IPS-20b (cell line): ENCODE measurements around the gene EPS8L1.

Source experiments
- H3K27ac ChIP-seq: one replicate; pipeline ENCODE4 v1.5.1; 2013; ENCODE audit warnings: low read length
- H3K27me3 ChIP-seq: 2 replicates; pipeline ENCODE4 v1.6.1; 2013; ENCODE audit warnings: mild to moderate bottlenecking, low read length, inconsistent platforms; ENCODE audit not compliant: insufficient read depth
- H3K36me3 ChIP-seq: 2 replicates; pipeline ENCODE4 v1.6.1; 2013; ENCODE audit warnings: low read depth, mild to moderate bottlenecking, inconsistent platforms, low read length, moderate library complexity; ENCODE audit not compliant: insufficient read depth
- H3K4me1 ChIP-seq: 2 replicates; pipeline ENCODE4 v1.6.1; 2013; ENCODE audit warnings: mild to moderate bottlenecking, control low read depth, inconsistent platforms, low read length, moderate library complexity; ENCODE audit not compliant: insufficient read depth
- H3K4me3 ChIP-seq: 2 replicates; pipeline ENCODE4 v1.5.1; 2013; ENCODE audit warnings: mild to moderate bottlenecking, low read length, inconsistent platforms
- H3K9ac ChIP-seq: 2 replicates; pipeline ENCODE4 v1.6.1; 2013; ENCODE audit warnings: low read depth, mild to moderate bottlenecking, inconsistent platforms, low read length, moderate library complexity
- H3K9me3 ChIP-seq: 2 replicates; pipeline ENCODE4 v1.6.1; 2013; ENCODE audit warnings: mild to moderate bottlenecking, low read depth, low read length, inconsistent platforms; ENCODE audit not compliant: insufficient read depth

Gene EPS8L1

DNA sequence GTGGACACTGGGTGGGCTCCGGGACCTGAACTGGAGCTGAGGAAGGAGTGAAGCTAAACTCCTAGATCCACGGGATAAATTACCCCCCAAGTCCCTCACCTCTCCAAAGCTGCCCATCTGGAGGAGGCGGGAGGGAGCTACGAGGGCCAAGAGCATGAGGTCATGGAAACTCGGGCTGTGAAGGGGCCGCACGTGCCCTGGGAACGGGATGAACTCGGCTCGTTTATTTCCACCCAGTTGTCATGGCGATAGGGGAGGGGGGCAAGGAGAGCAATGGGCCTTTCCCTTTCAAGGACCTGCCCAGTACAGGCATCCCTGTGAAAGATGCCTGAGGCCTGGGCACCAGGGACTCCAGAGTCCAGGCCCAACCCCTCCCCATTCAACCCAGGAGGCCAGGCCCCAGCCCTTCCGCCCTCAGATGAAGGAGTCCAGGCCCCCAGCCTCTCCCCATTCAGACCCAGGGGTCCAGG, 37.9 kb downstream of the EPS8L1 start:
- Histone ChIP-seq H3K27me3 (no peaks in the 10 kb centered on the region), H3K27ac (no peak overlapping the region), H3K4me1 (peaks cover 3% of the 10 kb centered on the region; the same call in 1 of the 2 replicates), H3K9me3 (no peaks in the 10 kb centered on the region), H3K36me3 (peaks cover 7% of the 10 kb centered on the region; the same call in 1 of the 2 replicates), H3K9ac (peak overlapping the region; percentile 51; the same call in 1 of the 2 replicates), H3K4me3 (no peak overlapping the region)

DNA sequence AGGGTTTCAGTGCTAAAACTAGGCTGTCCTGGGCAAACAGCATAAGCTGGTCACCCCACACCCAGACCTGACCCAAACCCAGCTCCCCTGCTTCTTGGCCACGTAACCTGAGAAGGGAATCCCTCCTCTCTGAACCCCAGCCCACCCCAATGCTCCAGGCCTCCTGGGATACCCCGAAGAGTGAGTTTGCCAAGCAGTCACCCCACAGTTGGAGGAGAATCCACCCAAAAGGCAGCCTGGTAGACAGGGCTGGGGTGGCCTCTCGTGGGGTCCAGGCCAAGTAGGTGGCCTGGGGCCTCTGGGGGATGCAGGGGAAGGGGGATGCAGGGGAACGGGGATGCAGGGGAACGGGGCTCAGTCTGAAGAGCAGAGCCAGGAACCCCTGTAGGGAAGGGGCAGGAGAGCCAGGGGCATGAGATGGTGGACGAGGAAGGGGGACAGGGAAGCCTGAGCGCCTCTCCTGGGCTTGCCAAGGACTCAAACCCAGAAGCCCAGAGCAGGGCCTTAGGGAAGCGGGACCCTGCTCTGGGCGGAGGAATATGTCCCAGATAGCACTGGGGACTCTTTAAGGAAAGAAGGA, 39.0 kb downstream of the EPS8L1 start:
- peaks cover 7% of the 10 kb centered on the region; the same call in 1 of the 2 replicates for H3K36me3 ChIP-seq
- H3K4me3 ChIP-seq, result no peak overlapping the region
- H3K4me1 ChIP-seq, result peaks cover 3% of the 10 kb centered on the region; the same call in 1 of the 2 replicates
- no peaks in the 10 kb centered on the region for H3K9me3 ChIP-seq
- H3K27ac ChIP-seq, result no peak overlapping the region
- no peaks in the 10 kb centered on the region for H3K27me3 ChIP-seq
- H3K9ac ChIP-seq, result no peak overlapping the region

DNA sequence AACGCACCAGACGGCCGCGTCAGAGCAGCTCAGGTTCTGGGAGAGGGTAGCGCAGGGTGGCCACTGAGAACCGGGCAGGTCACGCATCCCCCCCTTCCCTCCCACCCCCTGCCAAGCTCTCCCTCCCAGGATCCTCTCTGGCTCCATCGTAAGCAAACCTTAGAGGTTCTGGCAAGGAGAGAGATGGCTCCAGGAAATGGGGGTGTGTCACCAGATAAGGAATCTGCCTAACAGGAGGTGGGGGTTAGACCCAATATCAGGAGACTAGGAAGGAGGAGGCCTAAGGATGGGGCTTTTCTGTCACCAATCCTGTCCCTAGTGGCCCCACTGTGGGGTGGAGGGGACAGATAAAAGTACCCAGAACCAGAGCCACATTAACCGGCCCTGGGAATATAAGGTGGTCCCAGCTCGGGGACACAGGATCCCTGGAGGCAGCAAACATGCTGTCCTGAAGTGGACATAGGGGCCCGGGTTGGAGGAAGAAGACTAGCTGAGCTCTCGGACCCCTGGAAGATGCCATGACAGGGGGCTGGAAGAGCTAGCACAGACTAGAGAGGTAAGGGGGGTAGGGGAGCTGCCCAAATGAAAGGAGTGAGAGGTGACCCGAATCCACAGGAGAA, 39.9 kb downstream of the EPS8L1 start:
- H3K36me3 ChIP-seq, result no peaks in the 10 kb centered on the region
- peaks cover 3% of the 10 kb centered on the region; the same call in 1 of the 2 replicates for H3K4me1 ChIP-seq
- H3K4me3 ChIP-seq, result peak overlapping the region; percentile 89; the same call in 1 of the 2 replicates
- no peak overlapping the region for H3K9ac ChIP-seq
- no peaks in the 10 kb centered on the region for H3K9me3 ChIP-seq
- no peaks in the 10 kb centered on the region for H3K27me3 ChIP-seq
- H3K27ac ChIP-seq, result no peak overlapping the region

DNA sequence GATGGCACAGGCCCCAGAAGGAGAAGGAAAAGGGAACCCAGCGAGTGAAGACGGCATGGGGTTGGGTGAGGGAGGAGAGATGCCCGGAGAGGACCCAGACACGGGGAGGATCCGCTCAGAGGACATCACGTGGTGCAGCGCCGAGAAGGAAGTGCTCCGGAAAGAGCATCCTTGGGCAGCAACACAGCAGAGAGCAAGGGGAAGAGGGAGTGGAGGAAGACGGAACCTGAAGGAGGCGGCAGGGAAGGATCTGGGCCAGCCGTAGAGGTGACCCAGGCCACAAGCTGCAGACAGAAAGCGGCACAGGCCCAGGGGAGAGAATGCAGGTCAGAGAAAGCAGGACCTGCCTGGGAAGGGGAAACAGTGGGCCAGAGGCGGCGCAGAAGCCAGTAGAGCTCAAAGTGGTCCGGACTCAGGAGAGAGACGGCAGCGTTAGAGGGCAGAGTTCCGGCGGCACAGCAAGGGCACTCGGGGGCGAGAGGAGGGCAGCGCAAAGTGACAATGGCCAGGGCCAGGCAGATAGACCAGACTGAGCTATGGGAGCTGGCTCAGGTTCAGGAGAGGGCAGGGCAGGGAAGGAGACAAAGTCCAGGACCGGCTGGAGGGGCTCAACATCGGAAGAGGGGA, 40.7 kb downstream of the EPS8L1 start:
- Histone ChIP-seq H3K36me3 (no peaks in the 10 kb centered on the region), H3K4me3 (peak overlapping the region; percentile 89), H3K4me1 (peaks cover 3% of the 10 kb centered on the region; the same call in 1 of the 2 replicates), H3K9ac (peak overlapping the region; percentile 72; the same call in 1 of the 2 replicates), H3K9me3 (no peaks in the 10 kb centered on the region), H3K27me3 (no peaks in the 10 kb centered on the region), H3K27ac (no peak overlapping the region)

DNA sequence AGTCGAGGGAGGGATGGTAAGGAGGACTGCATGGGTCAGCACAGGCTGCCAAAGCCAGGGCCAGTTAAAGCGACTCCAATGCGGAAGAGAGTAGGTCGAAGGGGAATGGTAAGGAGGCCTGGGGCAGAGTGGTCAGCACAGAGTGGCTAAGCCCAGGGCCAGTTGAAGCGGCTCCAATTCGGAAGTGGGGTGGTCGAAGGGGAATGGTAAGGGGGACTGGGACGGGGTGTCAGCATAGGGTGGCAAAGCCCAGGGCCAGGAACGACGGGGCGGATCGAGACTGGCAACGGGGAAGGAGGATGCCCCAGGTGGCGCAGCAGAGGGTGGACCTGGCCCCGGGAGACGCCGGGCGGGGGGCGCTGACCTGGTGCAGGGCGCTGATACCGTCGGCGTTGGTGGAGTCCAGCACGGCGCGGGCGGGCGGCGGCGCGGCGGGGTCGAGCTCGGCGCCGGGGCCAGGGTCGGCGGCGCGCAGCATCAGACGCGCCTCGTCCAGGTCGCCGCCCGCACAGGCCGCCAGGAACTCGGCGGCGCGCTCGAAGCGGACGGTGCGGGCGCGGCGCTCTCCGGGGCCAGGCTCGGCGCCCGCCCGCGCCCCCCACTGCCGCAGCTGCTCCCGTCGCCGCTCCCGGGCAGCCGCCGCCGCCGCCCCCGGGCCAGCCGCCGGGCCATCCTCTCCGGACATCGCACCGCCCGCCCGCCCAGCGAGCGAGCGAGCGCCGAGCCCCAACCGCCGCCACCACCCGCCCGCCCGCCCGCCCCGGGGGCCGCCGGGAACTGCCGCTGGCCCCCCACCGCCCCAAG, 41.4 kb downstream of the EPS8L1 start, which contains the start of gene PPP1R12C:
Gene PPP1R12C (minus strand): TSS at position 779 of the 804 bp plus-strand sequence. CDS start 94 bp downstream, at position 685.
- Histone ChIP-seq H3K36me3 (no peaks in the 10 kb centered on the region), H3K9me3 (no peaks in the 10 kb centered on the region), H3K27ac (peak within 1 kb of the TSS; percentile 30), H3K4me1 (peaks cover 3% of the 10 kb centered on the region; the same call in 1 of the 2 replicates), H3K4me3 (peak within 1 kb of the TSS; percentile 89), H3K9ac (peak within 1 kb of the TSS; percentile 72; the same call in 1 of the 2 replicates), H3K27me3 (no peaks in the 10 kb centered on the region)

DNA sequence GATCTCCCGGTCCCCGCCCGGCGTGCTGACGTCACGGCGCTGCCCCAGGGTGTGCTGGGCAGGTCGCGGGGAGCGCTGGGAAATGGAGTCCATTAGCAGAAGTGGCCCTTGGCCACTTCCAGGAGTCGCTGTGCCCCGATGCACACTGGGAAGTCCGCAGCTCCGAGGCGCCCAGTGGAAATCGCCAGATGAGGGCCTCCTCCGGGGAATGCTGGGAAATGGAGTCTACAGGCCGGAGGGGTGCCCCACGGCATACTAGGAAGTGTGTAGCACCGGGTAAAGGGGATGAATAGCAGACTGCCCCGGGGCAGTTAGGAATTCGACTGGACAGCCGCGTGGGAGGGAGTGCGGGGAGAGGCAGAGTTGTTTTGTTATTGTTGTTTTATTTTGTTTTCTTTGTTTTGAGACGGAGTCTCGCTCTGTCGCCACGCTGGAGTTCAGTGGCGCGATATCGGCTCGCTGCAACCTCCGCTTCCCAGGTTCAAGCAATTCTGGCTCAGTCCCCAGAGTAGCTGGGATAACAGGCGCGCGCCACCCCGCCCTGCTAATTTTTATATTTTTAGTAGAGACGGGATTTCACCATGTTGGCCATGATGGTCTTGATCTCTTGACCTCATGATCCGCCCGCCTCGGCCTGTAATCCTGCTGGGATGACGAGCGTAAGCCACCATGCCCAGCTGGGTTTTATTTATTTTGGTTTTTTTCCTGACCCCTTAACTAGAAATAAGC, 42.2 kb downstream of the EPS8L1 start:
- Histone ChIP-seq H3K27me3 (no peaks in the 10 kb centered on the region), H3K27ac (peak overlapping the region; percentile 27), H3K9ac (peak overlapping the region; percentile 65; the same call in 1 of the 2 replicates)

DNA sequence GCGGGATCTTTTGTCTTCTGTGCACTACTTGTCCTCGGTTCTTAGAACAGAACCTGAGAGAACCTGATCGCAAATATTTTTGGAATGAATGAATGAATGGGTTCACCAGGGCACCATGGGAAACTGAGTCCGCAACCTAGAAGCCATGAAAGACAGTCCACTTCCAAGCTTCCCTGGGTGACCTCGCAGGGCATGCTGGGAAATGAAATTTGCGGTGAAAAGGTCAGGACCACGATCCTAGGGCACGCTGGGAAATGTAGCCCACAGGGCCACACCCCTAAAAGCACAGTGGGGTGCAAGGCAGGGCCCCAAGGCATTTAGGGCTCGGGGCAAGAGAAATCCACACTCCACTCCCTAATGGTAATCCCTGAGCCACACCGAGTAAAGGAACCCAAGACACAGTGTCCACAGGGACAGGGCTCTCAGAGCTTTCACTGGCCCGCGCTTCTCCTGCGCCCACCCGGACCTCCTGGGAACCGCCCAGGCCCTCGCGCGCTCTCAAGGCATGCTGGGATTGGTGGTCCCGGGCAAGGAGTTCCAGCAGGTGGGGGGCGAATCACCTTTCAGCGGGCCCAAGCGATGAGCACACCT, 42.8 kb downstream of the EPS8L1 start:
- H3K27ac ChIP-seq, result peak overlapping the region; percentile 30
- no peaks in the 10 kb centered on the region for H3K9me3 ChIP-seq
- H3K4me3 ChIP-seq, result peak overlapping the region; percentile 84
- peak overlapping the region; percentile 65; the same call in 1 of the 2 replicates for H3K9ac ChIP-seq
- H3K27me3 ChIP-seq, result no peaks in the 10 kb centered on the region
- H3K4me1 ChIP-seq, result peaks cover 3% of the 10 kb centered on the region; the same call in 1 of the 2 replicates
- no peaks in the 10 kb centered on the region for H3K36me3 ChIP-seq

More for the DNA sequence above, 42.2 kb downstream of the EPS8L1 start:
- H3K4me1 ChIP-seq, result peaks cover 3% of the 10 kb centered on the region; the same call in 1 of the 2 replicates
- peak overlapping the region; percentile 84 for H3K4me3 ChIP-seq
- no peaks in the 10 kb centered on the region for H3K36me3 ChIP-seq
- no peaks in the 10 kb centered on the region for H3K9me3 ChIP-seq

DNA sequence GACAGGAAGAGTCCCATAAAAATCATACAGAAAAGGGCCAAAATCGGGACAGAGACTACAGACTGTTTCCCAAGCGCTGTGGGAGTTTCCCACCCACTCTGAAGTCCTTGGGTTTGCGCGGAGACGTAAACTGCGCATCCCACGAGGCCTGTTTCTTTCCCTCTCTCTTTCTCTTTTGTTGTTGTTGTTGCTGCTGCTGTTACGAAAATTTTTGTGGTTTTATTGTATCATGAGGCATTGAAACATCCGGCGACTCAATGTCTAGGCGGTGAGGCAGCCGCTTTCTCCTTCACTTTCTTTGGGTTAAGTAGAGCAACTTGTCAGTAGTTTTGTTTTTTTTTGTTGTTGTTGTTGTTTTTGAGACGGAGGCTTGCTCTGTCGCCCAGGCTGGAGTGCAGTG, 43.4 kb downstream of the EPS8L1 start:
- Histone ChIP-seq H3K9ac (peak overlapping the region; percentile 65; the same call in 1 of the 2 replicates), H3K4me1 (0 out of 2 replicates have a peak, but pooled peaks cover 3% of the 10 kb centered on the region), H3K27ac (peak overlapping the region; percentile 30), H3K4me3 (peak overlapping the region; percentile 84; the same call in 1 of the 2 replicates), H3K36me3 (no peaks in the 10 kb centered on the region), H3K27me3 (no peaks in the 10 kb centered on the region), H3K9me3 (no peaks in the 10 kb centered on the region)

DNA sequence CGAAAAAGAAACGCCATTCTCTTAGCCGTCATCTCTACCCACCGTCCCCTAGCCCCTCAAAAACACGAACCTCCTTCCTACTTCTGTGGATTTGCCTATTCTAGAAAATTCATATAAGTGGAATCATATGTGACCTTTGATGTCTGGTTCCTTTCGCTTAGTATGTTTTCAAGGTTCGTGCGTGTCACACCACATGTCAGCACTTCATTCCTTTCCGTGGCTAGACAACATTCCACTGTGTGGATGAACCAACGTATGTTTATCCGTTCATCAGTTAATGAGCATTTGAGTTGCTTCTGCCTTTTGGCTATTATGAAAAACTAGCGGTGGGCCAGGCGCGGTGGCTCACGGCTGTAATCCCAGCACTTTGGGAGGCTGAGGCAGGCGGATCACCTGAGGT, 55.8 kb downstream of the EPS8L1 start:
- Histone ChIP-seq H3K9me3 (no peaks in the 10 kb centered on the region), H3K4me1 (peaks cover 4% of the 10 kb centered on the region; the same call in 1 of the 2 replicates), H3K9ac (no peak overlapping the region), H3K27ac (no peak overlapping the region), H3K36me3 (peaks cover 12% of the 10 kb centered on the region), H3K27me3 (no peaks in the 10 kb centered on the region), H3K4me3 (no peak overlapping the region)

DNA sequence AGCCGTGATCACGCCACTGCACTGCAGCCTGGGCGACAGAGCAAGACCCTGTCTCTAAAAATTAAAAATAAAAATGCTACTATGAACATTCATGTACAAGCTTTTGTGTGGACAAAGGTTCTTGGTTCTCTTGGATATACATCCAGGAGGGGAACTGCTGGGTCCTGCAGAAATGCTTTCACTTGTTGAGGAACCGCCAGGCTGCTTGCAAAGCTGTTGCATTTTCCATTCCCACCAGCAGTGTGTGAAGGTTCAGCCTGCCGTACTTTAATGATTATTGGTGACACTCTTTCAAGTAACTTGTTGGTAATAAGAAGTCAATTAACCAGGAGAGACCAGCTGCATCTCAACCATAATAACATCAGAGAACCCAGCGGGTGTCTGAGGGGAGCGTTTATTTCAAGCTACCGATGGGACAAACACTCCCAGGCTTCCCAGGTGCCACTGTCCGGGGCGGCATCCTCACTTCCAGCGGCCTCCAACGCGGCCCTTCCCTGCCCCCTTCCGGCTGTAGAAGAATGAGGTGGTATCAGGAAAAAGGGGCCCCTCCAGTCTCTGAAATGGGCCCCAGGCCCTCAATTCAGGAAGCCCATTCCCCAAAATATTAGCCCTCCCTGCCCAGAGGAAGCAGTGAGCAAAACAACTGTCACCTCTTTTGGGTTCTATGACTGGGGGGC, 56.9 kb downstream of the EPS8L1 start:
- H3K27me3 ChIP-seq, result no peaks in the 10 kb centered on the region
- no peak overlapping the region for H3K9ac ChIP-seq
- no peaks in the 10 kb centered on the region for H3K9me3 ChIP-seq
- peaks cover 4% of the 10 kb centered on the region; the same call in 1 of the 2 replicates for H3K4me1 ChIP-seq
- no peak overlapping the region for H3K4me3 ChIP-seq
- H3K27ac ChIP-seq, result no peak overlapping the region
- H3K36me3 ChIP-seq, result peaks cover 15% of the 10 kb centered on the region
